GM19035 (cell line): Measurements from ENCODE around the gene VPS41.
"Not testable (repeated sequence)": the region's sequence is repeated elsewhere in the genome, so short reads cannot be mapped to it uniquely, and the experiment has no call there.

Experiments used
- ATAC-seq: cut with Tn5 transposase; IDR thresholded peaks from one replicate; pipeline ENCODE4 v1.9.1; 2021; ENCODE audit not compliant: unreplicated experiment

The VPS41 gene

GRCh38 chr7:38855867-38856266 lies 53.1 kb downstream of the VPS41 start:
- ATAC-seq: no peak

DNA sequence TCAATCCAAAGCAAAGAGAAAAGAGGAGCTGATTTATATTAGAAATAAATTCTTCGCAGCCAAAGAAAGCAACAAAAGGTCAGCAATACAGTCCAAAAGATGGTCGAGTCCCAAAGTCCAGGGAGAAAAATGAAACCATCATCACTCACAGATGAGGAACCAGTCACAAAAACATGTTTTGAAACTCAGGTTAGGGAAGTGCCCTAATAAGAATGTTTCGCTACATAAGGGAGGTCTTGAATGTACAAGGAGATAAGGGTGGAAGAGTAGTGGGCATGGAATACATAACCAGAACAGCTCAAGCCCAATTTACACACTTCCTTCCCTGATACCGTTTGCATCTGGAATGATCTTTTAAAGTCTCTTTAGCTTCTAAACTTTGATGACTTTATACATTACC lies 53.6 kb downstream of the VPS41 start:
- ATAC-seq: no peak

DNA sequence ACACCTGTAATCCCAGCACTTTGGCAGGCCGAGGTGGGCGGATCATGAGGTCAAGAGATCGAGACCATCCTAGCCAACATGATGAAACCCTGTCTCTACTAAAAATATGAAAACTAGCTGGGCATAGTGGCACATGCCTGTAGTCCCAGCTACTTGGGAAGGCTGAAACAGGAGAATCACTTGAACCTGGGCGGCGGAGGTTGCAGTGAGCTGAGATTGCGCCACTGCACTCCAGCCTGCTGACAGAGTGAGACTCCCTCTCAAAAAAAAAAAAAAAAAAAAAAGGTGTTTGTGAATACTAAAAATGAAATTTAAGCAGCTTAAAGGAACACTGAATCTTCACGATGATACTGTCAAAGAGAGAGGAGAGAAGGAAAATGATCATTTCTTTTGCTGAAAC lies 54.0 kb downstream of the VPS41 start:
- not testable (repeated sequence) for ATAC-seq

- no peak for ATAC-seq
Measured at GRCh38 chr7:38851321-38851720, 57.7 kb downstream of the VPS41 start.

DNA sequence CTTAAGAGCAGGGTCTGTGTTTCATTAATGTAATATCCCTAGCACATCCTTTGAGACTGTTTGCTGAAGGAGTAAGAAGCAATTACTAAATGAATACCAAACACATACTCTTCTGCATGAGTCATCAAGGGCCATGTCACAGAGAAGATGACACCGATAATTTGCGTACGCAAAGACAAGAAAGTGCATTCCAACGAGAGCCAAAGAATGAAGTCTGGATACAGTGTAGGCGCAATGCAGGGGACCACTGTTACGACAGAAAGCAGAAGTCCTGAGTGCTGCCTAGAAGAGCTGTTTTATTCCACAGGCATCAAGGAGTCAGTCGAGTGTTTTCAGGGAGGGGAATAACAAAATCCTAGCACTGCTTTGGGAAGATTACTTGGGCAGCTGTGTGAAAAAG lies 62.7 kb downstream of the VPS41 start:
- no peak for ATAC-seq

DNA sequence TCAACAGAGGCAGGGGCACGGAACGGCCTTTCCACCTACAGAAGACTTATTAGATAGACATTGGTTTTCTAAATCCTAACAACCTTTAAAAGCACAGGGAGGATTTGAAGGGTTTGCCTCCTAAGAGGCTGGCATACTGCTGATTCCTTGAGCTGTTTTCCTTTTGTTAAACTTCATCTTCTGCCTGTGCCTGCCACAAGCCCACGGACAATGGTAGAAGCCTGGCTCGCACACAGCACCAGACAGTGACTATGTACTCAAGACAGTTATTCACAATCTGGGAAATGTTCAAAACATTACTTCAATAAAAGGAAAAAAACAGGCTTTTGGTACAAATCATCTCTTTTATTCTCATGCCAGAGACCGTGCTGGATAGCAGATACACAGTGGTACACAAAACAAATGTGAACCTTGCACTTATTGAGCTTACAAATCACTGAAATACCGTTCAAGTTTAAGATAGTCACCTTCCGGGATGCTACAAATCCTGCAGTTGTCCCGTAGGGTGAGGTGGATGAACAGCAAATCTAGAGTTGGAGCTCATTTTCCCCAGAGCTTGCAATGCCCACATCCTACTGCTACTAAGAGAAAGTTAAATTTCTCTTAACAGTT lies 63.9 kb downstream of the VPS41 start:
- ATAC-seq: no peak

- no peak for ATAC-seq
Measured at GRCh38 chr7:38842746-38843145, 66.2 kb downstream of the VPS41 start.

GRCh38 chr7:38840736-38841460 lies 68.1 kb downstream of the VPS41 start:
- ATAC-seq: no peak

DNA sequence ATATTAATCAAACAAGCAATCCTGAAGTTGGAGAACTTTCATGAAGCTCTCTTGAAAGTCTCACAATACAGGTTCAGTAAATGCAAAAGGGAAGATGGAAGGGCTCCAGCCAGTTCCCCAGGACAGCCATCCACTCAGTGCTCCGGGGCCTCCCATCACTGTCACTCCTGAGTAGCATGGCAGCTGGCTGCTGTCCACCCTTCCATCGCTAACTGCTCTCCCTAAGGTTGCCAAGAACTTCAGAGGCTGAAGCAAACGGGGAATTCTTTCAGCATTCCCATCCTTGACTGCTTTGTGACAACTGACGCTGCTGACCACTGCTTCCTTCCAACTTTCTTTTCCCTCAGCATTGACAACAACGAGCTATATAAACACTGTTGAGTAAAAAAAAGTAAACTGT lies 69.1 kb downstream of the VPS41 start:
- no peak for ATAC-seq

- ATAC-seq: no peak
Measured at GRCh38 chr7:38838725-38839385, 70.1 kb downstream of the VPS41 start.

GRCh38 chr7:38834357-38834756 lies 74.6 kb downstream of the VPS41 start:
- no peak for ATAC-seq

GRCh38 chr7:38833329-38833728 lies 75.7 kb downstream of the VPS41 start:
- ATAC-seq: no peak

DNA sequence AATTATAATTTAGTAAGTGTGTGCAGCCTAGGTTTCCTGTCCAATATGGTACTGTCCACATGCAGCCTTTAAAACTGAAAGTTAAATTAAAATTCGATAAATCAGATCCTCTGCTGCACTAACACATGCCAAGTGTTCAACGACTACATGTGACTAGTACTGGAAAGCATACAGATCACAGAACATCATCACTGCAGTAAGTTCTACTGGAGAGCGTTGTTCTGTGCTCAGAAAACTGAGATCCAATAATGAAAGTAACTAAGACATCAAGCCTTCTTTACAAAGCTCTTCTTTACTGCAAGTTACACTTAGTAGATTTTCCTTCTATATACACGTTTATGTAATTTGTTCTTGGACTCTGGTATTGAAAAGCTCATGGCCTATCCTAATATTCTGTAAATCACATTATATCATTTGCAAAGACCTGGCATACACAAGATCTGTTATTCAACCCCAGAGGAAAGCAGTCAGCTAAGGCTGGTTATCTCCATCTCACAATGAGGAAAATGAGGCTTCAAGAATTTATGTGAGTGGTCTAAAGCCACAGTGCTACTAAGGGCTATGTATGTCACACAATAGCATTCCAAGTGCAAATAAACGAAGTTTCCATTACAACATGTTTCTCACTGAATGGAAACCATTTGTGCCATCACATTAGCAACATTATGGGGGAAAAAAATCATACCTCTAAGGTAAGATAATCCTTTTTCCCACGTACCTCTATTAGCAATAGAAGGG lies 77.6 kb downstream of the VPS41 start:
- ATAC-seq: no peak

- no peak for ATAC-seq
Measured at GRCh38 chr7:38830826-38831225, 78.2 kb downstream of the VPS41 start.

GRCh38 chr7:38829488-38830165 lies 79.4 kb downstream of the VPS41 start:
- ATAC-seq: no peak

- no peak for ATAC-seq
Measured at GRCh38 chr7:38828026-38828425, 81.0 kb downstream of the VPS41 start.

DNA sequence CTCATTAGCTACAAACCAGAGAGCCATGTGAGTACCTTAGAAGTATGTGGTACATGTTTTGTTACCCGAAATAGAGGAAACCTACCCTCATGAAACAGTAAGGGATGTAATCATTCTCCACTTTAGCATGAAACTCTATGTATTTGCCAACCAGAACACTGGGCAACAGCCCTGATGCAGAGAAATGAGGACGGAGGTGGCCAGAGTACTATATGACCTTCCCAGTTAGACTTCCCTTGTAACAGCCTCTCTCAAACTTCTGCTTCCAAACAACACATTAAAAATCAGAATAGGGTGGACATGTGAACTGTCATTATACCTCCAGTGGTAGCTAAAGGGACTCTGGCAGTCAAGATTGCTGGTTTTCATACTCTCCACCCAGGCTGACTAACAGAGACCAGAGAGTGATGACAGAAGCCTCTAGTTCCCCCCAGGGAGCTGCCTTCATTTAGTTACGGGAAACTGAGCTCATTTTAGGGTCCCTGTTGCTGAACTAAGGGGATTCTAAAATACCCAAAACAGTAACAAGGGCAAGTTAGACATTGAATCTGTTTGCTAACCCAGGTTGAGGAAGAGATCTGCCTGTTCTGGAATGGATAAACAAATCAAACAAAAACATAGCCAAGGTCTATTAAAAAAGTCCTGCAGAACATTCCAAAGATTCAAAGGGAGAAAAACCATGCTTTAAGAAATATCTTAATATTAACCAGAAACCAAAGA lies 83.1 kb downstream of the VPS41 start:
- ATAC-seq: no peak

DNA sequence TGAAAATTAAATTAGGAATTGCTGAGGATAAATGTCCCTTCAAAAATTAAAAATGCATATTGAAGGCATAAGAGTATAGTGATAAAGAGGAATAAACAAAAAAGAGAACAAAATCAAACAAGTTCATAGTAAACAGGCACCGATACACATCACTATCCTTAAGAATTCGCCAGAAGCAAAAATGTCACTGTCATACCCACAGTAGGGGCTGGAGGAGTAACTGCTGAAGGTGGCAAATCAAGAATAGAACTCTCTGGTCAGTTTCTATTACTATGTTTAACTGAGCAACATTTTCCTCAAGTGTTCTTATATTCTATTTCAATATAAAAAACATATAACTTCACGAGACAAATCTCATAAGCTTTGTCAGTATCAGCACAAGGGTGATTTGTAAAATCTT lies 84.0 kb downstream of the VPS41 start:
- no peak for ATAC-seq

DNA sequence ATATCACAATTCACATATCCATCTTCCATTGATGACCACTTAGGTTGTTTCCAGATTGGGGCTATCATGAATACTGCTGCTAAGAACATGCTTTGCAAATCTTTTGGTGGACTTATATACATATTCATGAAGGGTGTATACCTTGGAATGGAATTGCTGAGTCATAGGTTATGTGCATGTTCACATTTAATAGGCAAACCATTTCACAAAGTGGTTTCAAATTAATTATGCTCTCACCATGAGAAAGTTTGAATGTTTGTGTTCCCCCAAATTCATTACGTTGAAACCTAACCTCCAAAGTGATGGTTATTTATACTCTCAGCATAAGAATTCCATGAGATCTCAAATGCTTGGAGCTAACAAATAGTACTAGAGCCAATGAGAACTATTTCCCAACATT lies 86.4 kb downstream of the VPS41 start:
- no peak for ATAC-seq

DNA sequence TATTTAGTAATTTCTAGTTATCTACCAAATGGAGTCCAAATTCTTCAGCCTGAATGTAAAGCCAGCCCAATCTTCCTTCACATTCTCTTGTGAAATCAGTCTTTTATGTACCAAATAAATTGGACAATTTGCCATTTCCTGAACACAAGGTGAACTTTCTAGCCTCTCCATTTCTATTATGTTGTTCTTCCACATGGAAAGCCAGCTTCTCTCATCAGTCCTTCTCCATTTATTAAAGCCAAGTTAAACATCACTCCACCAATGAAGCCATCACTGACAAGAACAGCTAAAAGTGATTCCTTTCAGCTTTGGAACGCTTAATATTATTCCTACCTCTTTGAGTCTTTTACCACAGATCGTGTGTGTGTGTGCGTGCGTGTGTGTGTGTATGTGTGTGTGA lies 88.4 kb downstream of the VPS41 start:
- no peak for ATAC-seq

DNA sequence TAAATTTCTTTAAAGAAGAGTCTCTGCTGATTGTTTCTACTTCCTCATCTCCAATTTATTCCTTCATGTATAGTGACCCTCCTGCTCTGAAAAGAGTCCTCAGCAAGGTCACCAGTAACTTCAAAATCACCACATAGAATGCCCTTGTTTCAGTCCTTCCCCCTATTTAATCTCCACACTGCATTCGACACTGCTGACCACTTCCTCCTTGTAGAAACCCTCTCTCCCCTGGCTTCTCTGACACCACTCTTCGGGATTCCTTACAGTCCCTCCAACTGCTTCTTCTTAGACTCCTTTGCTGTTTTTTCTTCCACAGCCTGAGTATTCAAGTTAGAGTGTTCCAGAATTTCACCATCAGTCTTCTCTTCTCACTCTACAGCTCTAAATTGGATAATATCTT lies 89.5 kb downstream of the VPS41 start:
- no peak for ATAC-seq
